ENCODE measurements around the gene ADK.

DNA sequence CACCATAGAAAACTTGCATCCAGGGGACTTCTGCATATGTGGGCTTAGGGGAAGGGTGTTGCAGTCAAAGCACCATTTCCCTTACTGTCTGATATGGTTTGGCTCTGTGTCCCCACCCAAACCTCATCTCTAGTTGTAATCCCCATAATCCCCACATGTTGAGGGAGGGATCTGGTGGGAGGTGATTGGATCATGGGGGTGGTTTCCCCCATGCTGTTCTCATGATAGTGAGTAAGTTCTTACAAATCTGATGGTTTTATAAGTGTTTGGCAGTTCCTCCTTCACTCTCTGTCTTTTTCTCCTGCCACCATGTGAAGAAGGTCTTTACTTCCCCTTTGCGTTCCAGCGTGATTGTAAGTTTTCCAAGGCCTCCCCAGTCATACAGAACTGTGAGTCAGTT lies 177.4 kb downstream of the ADK start:
- TF ChIP-seq POLR2AphosphoS5 (IDR thresholded peaks at IDR 0.05; ENCODE audit: low read depth, low read length) (no peak), SIN3A (IDR thresholded peaks at IDR 0.05; ENCODE audit: borderline replicate concordance, insufficient read depth, low read length) (no peak)
- TF ChIP-seq, protein P1, sequence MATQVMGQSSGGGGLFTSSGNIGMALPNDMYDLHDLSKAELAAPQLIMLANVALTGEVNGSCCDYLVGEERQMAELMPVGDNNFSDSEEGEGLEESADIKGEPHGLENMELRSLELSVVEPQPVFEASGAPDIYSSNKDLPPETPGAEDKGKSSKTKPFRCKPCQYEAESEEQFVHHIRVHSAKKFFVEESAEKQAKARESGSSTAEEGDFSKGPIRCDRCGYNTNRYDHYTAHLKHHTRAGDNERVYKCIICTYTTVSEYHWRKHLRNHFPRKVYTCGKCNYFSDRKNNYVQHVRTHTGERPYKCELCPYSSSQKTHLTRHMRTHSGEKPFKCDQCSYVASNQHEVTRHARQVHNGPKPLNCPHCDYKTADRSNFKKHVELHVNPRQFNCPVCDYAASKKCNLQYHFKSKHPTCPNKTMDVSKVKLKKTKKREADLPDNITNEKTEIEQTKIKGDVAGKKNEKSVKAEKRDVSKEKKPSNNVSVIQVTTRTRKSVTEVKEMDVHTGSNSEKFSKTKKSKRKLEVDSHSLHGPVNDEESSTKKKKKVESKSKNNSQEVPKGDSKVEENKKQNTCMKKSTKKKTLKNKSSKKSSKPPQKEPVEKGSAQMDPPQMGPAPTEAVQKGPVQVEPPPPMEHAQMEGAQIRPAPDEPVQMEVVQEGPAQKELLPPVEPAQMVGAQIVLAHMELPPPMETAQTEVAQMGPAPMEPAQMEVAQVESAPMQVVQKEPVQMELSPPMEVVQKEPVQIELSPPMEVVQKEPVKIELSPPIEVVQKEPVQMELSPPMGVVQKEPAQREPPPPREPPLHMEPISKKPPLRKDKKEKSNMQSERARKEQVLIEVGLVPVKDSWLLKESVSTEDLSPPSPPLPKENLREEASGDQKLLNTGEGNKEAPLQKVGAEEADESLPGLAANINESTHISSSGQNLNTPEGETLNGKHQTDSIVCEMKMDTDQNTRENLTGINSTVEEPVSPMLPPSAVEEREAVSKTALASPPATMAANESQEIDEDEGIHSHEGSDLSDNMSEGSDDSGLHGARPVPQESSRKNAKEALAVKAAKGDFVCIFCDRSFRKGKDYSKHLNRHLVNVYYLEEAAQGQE (IDR thresholded peaks at IDR 0.05; ENCODE audit: insufficient read depth in 1 of 2, low read depth in 2 of 2, low read length in 2 of 2), result no peak
